Measurements from ENCODE around the gene REST.
"Not testable (repeated sequence)": the region's sequence is repeated elsewhere in the genome, so short reads cannot be mapped to it uniquely, and the experiment has no call there.

The REST gene

GRCh38 chr4:56909086-56909894, 1.6 kb downstream of the REST start:
- peak; percentile 69 for DNase-seq (ENCODE audit: low spot score)

GRCh38 chr4:56910172-56910967, 2.7 kb downstream of the REST start:
- no peak for DNase-seq (ENCODE audit: low spot score)

- no peak for DNase-seq (ENCODE audit: low spot score)
Observed at GRCh38 chr4:56914336-56914735, 6.6 kb downstream of the REST start.

GRCh38 chr4:56914977-56915376, 7.3 kb downstream of the REST start:
- not testable (repeated sequence) for DNase-seq (ENCODE audit: low spot score)

GRCh38 chr4:56927196-56927595, 19.5 kb downstream of the REST start:
- DNase-seq (ENCODE audit: low spot score), result no peak

GRCh38 chr4:56930638-56931037, 22.9 kb downstream of the REST start:
- no peak for DNase-seq (ENCODE audit: low spot score)

- DNase-seq (ENCODE audit: low spot score), result no peak
Observed at GRCh38 chr4:56931924-56932323, 24.2 kb downstream of the REST start.

GRCh38 chr4:56937262-56937661, 29.6 kb downstream of the REST start:
- DNase-seq (ENCODE audit: low spot score), result peak; percentile 82

- not testable (repeated sequence) for DNase-seq (ENCODE audit: low spot score)
Observed at GRCh38 chr4:56939826-56940225, 32.1 kb downstream of the REST start.

- no peak for DNase-seq (ENCODE audit: low spot score)
Observed at GRCh38 chr4:56940403-56940802, 32.7 kb downstream of the REST start.

- DNase-seq (ENCODE audit: low spot score), result no peak
Observed at GRCh38 chr4:56940971-56941370, 33.3 kb downstream of the REST start.

- no peak for DNase-seq (ENCODE audit: low spot score)
Observed at GRCh38 chr4:56941403-56941802, 33.7 kb downstream of the REST start.

- DNase-seq (ENCODE audit: low spot score), result no peak
Observed at GRCh38 chr4:56953680-56954520, 46.2 kb downstream of the REST start.

GRCh38 chr4:56958111-56958517, 50.4 kb downstream of the REST start:
- DNase-seq (ENCODE audit: low spot score), result peak; percentile 78

GRCh38 chr4:56959100-56959499, 51.4 kb downstream of the REST start:
- no peak for DNase-seq (ENCODE audit: low spot score)

GRCh38 chr4:56961107-56961500, 53.4 kb downstream of the REST start:
- no peak for DNase-seq (ENCODE audit: low spot score)

- no peak for DNase-seq (ENCODE audit: low spot score)
Observed at GRCh38 chr4:56971383-56971782, 63.7 kb downstream of the REST start.

- no peak for DNase-seq (ENCODE audit: low spot score)
Observed at GRCh38 chr4:56972389-56972788, 64.7 kb downstream of the REST start.

- DNase-seq (ENCODE audit: low spot score), result no peak
Observed at GRCh38 chr4:56972809-56973208, 65.1 kb downstream of the REST start.

GRCh38 chr4:56973336-56973735, 65.6 kb downstream of the REST start:
- no peak for DNase-seq (ENCODE audit: low spot score)

GRCh38 chr4:56976283-56976836, 68.7 kb downstream of the REST start:
- peak; percentile 19 for DNase-seq (ENCODE audit: low spot score)

- no peak for DNase-seq (ENCODE audit: low spot score)
Observed at GRCh38 chr4:56976837-56977320, 69.2 kb downstream of the REST start.

Data from hepatic stellate cell (primary cell).